Liver (tissue), 3 donors: ENCODE data around the gene SLC7A5.

ENCODE experiments used
- FOXA1 ChIP-seq: IDR thresholded peaks from 2 replicates; pipeline ENCODE4 v1.6.1; 2016; ENCODE audit warnings: antibody characterized with exemption
- FOXA2 ChIP-seq: IDR thresholded peaks from 2 replicates; pipeline ENCODE4 v1.6.1; 2016; ENCODE audit warnings: antibody characterized with exemption
- GABPA ChIP-seq, 2 donors: IDR thresholded peaks in 1 of 2; conservative IDR thresholded peaks in 1 of 2; 2 replicates each; pipeline ENCODE4 v1.6.1; 2016; ENCODE audit warnings: antibody characterized with exemption in 2 of 2, mild to moderate bottlenecking in 1 of 2, moderate library complexity in 1 of 2
- JUND ChIP-seq, 2 donors: IDR thresholded peaks; 2 replicates each; pipeline ENCODE4 v1.6.1; 2016; ENCODE audit warnings: antibody characterized with exemption in 2 of 2
- REST ChIP-seq: IDR thresholded peaks from 2 replicates; pipeline ENCODE4 v1.6.1; 2016; ENCODE audit warnings: antibody characterized with exemption, mild to moderate bottlenecking
- SP1 ChIP-seq: IDR thresholded peaks from 2 replicates; pipeline ENCODE4 v1.6.1; 2018; ENCODE audit warnings: antibody characterized with exemption, mild to moderate bottlenecking
- YY1 ChIP-seq: IDR thresholded peaks from 2 replicates; pipeline ENCODE4 v1.6.1; 2016; ENCODE audit warnings: antibody characterized with exemption, mild to moderate bottlenecking
- TF ChIP-seq, protein P1 (sequence below): fragments of 150-350 bp; IDR thresholded peaks from 2 replicates; pipeline ENCODE4 v1.5.1; 2017; ENCODE audit warnings: improper control_type of control experiment, low read depth, low read length; ENCODE audit not compliant: missing input control
- TF ChIP-seq, protein P2 (sequence below): IDR thresholded peaks from 2 replicates; pipeline ENCODE4 v1.6.1; 2016; ENCODE audit warnings: antibody characterized with exemption
- donor health status: healthy.
- donor health status: healthy.

DNA sequence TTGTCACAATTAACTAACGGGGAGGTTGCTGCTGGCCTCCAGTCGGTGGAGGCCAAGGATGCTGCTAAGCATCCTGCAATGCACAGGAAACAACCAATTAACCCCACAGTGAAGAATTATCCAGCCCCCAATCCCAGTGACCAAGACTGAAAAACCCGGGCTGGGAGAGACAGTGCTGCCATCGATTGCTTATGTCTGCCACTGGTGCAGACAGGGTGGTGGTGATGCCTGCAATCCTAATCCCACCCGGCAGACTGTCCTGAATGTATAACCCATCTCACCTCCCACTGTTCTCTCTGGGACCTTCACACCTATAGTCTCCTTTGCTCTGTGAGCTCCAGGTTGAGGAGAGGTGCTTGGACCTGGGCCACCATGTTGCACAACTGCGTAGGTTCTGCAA is 61.2 kb downstream of the SLC7A5 start:
- TF ChIP-seq, protein P1, sequence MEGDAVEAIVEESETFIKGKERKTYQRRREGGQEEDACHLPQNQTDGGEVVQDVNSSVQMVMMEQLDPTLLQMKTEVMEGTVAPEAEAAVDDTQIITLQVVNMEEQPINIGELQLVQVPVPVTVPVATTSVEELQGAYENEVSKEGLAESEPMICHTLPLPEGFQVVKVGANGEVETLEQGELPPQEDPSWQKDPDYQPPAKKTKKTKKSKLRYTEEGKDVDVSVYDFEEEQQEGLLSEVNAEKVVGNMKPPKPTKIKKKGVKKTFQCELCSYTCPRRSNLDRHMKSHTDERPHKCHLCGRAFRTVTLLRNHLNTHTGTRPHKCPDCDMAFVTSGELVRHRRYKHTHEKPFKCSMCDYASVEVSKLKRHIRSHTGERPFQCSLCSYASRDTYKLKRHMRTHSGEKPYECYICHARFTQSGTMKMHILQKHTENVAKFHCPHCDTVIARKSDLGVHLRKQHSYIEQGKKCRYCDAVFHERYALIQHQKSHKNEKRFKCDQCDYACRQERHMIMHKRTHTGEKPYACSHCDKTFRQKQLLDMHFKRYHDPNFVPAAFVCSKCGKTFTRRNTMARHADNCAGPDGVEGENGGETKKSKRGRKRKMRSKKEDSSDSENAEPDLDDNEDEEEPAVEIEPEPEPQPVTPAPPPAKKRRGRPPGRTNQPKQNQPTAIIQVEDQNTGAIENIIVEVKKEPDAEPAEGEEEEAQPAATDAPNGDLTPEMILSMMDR = no peak
- TF ChIP-seq JUND (IDR thresholded peaks at IDR 0.05) (no peak), FOXA2 (no peak), REST (no peak), GABPA (IDR thresholded peaks at IDR 0.05 in 1 of 2, conservative IDR thresholded peaks at IDR 0.05 in 1 of 2) (no peak), FOXA1 (no peak), SP1 (no peak), YY1 (no peak)
- TF ChIP-seq, protein P2, sequence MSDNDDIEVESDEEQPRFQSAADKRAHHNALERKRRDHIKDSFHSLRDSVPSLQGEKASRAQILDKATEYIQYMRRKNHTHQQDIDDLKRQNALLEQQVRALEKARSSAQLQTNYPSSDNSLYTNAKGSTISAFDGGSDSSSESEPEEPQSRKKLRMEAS = no peak
